ENCODE results near the gene RPL36.
"Not testable (repeated sequence)": the region's sequence is repeated elsewhere in the genome, so short reads cannot be mapped to it uniquely, and the experiment has no call there.

RPL36 gene

DNA sequence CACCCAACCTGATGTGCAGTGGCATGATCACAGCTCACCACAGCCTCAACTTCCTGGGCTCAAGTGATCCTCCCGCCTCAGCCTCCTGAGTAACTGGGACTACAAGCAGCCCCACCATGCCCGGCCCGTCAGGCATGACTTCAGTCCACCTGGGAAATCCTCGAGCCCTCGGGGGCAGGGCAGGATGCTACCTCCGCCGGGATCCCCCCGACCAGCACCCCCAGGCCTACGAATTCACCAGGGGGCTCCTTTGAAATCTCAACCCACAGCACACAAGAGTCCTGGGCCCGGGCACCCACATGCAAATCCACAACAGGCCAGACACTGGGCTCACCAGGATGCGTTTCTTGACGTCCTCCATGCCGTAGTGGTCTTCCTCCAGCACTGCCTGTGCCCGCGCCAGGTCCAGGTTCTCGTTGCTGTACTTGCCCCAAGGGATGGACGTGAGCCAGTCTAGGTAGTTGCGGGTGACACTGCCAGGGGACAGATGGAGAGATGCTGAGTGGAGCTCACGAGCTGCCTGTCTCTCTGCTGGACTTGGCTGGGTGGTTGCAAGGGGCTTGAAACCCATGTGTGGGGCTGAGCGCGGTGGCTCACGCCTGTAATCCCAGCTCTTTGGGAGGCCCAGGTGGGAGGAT, 10.5 kb downstream of the RPL36 start:
- H3K4me3 ChIP-seq (ENCODE audit: low read depth, low read length): no peak overlapping the region
- H3K27me3 ChIP-seq: no peaks in the 10 kb centered on the region
- no peaks in the 10 kb centered on the region for H3K4me1 ChIP-seq
- DNase-seq: no peak
- H3K9me3 ChIP-seq: no peaks in the 10 kb centered on the region
- TF ChIP-seq, protein P1, sequence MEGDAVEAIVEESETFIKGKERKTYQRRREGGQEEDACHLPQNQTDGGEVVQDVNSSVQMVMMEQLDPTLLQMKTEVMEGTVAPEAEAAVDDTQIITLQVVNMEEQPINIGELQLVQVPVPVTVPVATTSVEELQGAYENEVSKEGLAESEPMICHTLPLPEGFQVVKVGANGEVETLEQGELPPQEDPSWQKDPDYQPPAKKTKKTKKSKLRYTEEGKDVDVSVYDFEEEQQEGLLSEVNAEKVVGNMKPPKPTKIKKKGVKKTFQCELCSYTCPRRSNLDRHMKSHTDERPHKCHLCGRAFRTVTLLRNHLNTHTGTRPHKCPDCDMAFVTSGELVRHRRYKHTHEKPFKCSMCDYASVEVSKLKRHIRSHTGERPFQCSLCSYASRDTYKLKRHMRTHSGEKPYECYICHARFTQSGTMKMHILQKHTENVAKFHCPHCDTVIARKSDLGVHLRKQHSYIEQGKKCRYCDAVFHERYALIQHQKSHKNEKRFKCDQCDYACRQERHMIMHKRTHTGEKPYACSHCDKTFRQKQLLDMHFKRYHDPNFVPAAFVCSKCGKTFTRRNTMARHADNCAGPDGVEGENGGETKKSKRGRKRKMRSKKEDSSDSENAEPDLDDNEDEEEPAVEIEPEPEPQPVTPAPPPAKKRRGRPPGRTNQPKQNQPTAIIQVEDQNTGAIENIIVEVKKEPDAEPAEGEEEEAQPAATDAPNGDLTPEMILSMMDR (IDR thresholded peaks at IDR 0.05; ENCODE audit: low read depth, low read length): no peak
- H3K36me3 ChIP-seq: peaks cover 77% of the 10 kb centered on the region

DNA sequence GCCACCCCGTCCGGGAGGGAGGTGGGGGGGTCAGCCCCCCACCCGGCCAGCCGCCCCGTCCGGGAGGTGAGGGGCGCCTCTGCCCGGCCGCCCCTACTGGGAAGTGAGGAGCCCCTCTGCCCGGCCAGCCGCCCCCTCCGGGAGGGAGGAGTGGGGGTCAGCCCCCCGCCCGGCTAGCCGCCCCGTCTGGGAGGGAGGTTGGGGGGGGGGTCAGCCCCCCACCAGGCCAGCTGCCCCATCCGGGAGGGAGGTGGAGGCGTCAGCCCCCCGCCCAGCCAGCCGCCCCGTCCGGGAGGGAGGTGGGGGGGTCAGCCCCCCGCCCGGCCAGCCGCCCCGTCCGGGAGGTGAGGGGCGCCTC, 11.9 kb downstream of the RPL36 start:
- not testable (repeated sequence) for H3K4me3 ChIP-seq (ENCODE audit: low read depth, low read length); H3K27me3 ChIP-seq; H3K9me3 ChIP-seq; H3K4me1 ChIP-seq; DNase-seq
- peaks cover 77% of the 10 kb centered on the region for H3K36me3 ChIP-seq

DNA sequence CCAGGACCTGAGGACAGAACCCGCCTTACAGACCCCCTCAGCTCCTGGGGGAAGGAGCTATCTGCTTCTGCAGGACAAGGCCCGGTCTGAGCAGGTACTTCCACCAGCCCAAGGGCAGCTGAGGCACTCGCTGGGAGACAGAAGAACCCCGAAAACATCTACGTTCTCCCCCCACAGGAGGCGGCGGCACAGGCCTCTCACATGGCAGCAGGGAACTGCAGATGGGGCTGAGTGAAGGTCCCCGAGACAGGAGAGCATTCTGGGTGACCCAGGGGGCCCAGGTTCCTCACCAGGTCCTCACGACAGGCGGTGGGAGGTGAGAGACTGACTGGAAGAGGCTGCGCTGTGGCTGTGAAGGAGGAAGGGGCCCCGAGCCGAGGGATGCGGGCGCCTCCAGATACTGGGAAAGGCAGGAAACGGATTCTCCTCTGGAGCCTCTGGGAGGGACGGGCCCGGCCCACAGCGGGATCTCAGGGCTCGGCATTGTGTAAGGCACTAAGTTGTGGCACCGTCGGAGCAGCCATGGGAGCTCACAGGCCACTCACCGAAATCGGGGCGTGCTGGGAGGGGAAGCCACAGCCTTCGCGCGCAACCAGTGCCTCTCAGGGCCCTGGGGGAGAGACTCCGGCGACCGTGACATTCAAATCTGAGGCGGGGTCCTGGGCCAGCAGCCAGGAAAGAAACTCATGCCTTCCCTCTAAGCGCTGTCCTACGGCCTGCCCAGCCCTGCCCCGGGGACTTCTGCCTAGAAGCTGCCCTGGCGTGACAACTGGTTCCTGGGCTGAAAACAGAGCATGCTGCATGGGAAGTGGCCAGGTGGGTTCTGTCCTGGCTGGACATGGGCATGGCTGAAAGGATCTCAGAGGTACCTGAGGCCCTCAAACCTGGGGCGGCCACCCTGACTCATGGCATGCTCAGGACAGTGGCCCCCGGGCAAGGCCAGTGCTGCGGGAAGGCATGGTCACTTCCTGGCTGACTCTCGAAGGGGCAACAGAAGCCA, 14.0 kb downstream of the RPL36 start:
- TF ChIP-seq, protein P1 (IDR thresholded peaks at IDR 0.05; ENCODE audit: low read depth, low read length): no peak
- H3K4me1 ChIP-seq: no peaks in the 10 kb centered on the region
- H3K27me3 ChIP-seq: no peaks in the 10 kb centered on the region
- H3K9me3 ChIP-seq: no peaks in the 10 kb centered on the region
- no peak for DNase-seq
- no peak overlapping the region for H3K4me3 ChIP-seq (ENCODE audit: low read depth, low read length)
- H3K36me3 ChIP-seq: peaks cover 83% of the 10 kb centered on the region

DNA sequence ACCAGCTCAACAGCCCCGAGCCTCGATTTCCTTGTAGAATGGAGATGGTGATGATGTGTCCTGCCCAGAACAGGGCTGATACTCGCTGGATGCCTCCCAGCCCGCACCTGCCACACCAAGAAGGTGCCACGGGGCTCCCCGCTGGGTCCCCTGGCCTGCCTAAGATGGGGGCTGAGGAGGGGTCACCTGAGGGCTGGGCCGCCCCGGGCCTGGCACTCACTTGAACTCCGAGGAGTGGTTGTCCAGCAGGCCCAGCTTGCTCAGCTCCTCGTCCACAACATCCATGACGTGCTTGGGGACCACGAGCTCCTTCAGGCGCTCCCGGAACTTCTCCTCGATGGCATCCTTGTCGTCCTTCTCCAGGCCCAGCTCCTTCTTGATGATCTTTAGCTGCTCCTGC, 15.5 kb downstream of the RPL36 start:
- H3K4me3 ChIP-seq (ENCODE audit: low read depth, low read length): no peak overlapping the region
- DNase-seq: no peak
- no peaks in the 10 kb centered on the region for H3K4me1 ChIP-seq
- peaks cover 81% of the 10 kb centered on the region for H3K36me3 ChIP-seq
- TF ChIP-seq, protein P1 (IDR thresholded peaks at IDR 0.05; ENCODE audit: low read depth, low read length): no peak
- no peaks in the 10 kb centered on the region for H3K9me3 ChIP-seq
- no peaks in the 10 kb centered on the region for H3K27me3 ChIP-seq

DNA sequence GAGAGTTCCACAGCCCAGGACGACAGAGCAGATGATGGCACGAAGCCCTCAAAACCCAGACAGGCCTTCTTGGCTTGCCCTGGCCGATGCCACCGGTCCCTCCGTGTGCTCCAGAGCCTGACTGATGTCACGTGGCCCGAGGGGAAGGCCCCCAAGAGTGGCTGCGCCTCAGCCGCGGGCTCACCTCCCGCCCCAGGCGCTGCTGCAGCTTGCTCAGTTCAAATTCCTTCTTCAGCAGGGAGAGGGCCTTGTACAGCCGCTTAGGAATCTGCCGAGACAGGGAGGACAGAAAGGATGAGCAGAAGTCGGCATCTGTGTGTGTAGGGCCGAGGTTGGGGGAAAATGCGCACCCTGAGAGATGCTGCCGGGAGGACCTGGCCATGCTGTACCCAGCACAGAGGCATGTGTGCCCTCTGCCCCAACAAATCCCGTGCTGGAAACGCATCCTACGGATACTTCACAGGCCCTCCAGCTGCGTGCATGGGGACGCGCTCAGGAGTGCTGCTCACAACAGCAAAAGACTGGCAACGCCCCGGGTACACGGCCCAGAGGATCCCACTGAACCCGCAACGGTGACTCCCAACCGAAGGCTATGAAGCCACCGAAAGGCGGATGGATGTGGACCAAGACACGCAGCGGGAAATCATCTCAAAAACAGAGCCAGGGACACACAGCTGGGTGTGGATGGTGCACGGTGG, 16.9 kb downstream of the RPL36 start:
- Histone ChIP-seq H3K9me3 (no peaks in the 10 kb centered on the region), H3K4me1 (no peaks in the 10 kb centered on the region), H3K36me3 (peaks cover 86% of the 10 kb centered on the region), H3K27me3 (no peaks in the 10 kb centered on the region), H3K4me3 (ENCODE audit: low read depth, low read length) (no peak overlapping the region)
- TF ChIP-seq, protein P1 (IDR thresholded peaks at IDR 0.05; ENCODE audit: low read depth, low read length): no peak
- no peak for DNase-seq
